GM12892 (cell line): ENCODE data around the gene RPL34.

Source experiments
- POLR2A ChIP-seq: IDR thresholded peaks from 2 replicates; pipeline ENCODE4 v1.6.1; 2011; ENCODE audit warnings: low read depth, low read length, control low read depth
- TAF1 ChIP-seq: IDR thresholded peaks from 2 replicates; pipeline ENCODE4 v1.6.1; 2011; ENCODE audit warnings: low read depth, mild to moderate bottlenecking, control low read depth, low read length, borderline replicate concordance

DNA sequence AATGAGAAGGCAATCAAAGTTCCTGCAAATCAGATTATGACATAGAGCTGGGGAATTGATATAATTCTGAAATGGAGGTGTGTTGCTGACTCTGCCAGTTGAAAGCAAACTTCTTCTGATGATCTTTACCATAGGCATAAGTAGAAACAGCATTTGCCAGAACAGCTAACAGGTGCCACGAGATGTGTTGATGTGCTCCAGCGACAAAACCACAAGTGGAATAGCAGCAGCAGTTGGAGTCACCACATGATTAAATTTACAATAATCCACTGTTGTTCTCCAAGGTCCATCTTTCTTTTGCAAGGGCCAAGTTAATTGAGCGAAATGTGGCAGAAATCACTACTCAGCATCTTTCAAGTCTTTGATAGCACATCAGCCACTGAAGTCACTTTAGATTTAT, 26.3 kb downstream of the RPL34 start:
- TF ChIP-seq TAF1 (no peak), POLR2A (no peak)
